Endothelial cell of umbilical vein (primary cell): ENCODE data around the gene RSPH10B2.

Experiments used
- EZH2 ChIP-seq: IDR thresholded peaks from 2 replicates; pipeline ENCODE4 v1.6.1; 2012; ENCODE audit warnings: borderline replicate concordance, low read depth, mild to moderate bottlenecking, moderate library complexity, low read length, inconsistent platforms; ENCODE audit not compliant: severe bottlenecking
- JUN ChIP-seq: IDR thresholded peaks from 2 replicates; pipeline ENCODE4 v1.6.1; 2011; ENCODE audit warnings: borderline replicate concordance, low read depth; ENCODE audit not compliant: insufficient read length, insufficient read depth
- POLR2A ChIP-seq: IDR thresholded peaks from 2 replicates; pipeline ENCODE4 v1.6.1; 2012; ENCODE audit warnings: low read depth, mild to moderate bottlenecking, control low read depth, low read length
- POLR2AphosphoS5 ChIP-seq: IDR thresholded peaks from 2 replicates; pipeline ENCODE4 v1.6.1; 2012; ENCODE audit warnings: low read depth, mild to moderate bottlenecking, control low read depth, low read length, moderate library complexity; ENCODE audit not compliant: insufficient read depth
- TF ChIP-seq, protein P1 (sequence below), 2 donors: IDR thresholded peaks; 1 replicate in 1 of 2; 2 replicates in 1 of 2; pipeline ENCODE4 v1.5.1; 2011; ENCODE audit warnings: low read length in 2 of 2, mild to moderate bottlenecking in 2 of 2, moderate library complexity in 2 of 2, control low read depth in 1 of 2, inconsistent platforms in 1 of 2, low read depth in 1 of 2; ENCODE audit not compliant: insufficient read depth in 1 of 2; ENCODE audit errors: extremely low read depth in 1 of 2
- TF ChIP-seq, protein P2 (sequence below): IDR thresholded peaks from 2 replicates; pipeline ENCODE4 v1.6.1; 2011; ENCODE audit not compliant: insufficient read depth, insufficient read length

DNA sequence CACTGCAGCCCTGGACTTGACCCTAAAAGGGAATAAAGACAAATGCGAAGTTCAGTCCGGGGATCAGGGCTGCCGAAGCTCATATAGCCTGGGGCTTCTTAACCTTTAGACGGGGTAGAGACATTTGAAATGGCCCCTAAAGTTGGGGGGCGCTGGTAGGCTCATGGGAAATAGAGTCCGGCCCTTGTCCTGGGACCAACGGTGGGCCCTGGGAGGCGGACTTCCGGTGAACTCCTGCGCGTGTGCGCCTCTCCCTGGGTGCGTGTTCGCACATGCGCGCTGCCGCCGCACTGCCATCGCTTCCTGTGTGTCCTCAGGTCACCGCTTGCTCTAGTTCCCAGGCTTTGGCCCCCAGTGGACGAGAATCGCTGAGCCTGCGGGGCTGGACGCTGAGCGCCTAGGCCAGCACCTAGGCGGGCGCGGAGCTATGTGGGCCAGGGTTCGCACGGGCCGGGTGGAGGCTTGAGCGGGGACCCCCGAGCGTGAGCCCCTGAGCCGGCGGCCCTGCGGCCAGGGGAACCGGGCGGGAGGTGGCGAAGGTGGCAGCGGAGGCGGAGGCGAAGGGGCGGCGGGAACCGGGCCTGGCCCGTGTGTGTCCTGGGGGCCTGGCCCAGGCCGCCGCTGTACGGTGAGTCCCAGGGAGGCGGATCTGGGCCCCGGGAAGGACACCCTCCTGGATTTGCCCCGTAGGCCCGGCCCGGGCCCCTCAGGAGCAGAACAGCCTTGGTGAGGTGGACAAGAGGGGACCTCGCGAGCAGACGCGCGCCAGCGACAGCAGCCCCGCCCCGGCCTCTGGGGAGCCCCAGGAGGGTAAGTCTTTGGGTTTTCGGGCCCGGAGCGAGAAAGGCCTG, 24.2 kb upstream of the RSPH10B2 start:
- TF ChIP-seq POLR2AphosphoS5 (peak; percentile 64), POLR2A (no peak), JUN (no peak), EZH2 (no peak)
- TF ChIP-seq, protein P1, sequence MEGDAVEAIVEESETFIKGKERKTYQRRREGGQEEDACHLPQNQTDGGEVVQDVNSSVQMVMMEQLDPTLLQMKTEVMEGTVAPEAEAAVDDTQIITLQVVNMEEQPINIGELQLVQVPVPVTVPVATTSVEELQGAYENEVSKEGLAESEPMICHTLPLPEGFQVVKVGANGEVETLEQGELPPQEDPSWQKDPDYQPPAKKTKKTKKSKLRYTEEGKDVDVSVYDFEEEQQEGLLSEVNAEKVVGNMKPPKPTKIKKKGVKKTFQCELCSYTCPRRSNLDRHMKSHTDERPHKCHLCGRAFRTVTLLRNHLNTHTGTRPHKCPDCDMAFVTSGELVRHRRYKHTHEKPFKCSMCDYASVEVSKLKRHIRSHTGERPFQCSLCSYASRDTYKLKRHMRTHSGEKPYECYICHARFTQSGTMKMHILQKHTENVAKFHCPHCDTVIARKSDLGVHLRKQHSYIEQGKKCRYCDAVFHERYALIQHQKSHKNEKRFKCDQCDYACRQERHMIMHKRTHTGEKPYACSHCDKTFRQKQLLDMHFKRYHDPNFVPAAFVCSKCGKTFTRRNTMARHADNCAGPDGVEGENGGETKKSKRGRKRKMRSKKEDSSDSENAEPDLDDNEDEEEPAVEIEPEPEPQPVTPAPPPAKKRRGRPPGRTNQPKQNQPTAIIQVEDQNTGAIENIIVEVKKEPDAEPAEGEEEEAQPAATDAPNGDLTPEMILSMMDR (IDR thresholded peaks at IDR 0.05; ENCODE audit: extremely low read depth in 1 of 2, insufficient read depth in 1 of 2, low read depth in 1 of 2, low read length in 2 of 2) = no peak
- TF ChIP-seq, protein P2, sequence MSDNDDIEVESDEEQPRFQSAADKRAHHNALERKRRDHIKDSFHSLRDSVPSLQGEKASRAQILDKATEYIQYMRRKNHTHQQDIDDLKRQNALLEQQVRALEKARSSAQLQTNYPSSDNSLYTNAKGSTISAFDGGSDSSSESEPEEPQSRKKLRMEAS = peak; percentile 36
